ENCODE measurements around the gene KAZN. TPM values are rescaled to one million over a fixed set of nuclear protein-coding genes. Genes with fewer than 3 reads are reported as not detected.

KAZN gene
- total and polyA plus RNA-seq, 4 donors: 7.6 to 18.8 (median 11.2) TPM

DNA sequence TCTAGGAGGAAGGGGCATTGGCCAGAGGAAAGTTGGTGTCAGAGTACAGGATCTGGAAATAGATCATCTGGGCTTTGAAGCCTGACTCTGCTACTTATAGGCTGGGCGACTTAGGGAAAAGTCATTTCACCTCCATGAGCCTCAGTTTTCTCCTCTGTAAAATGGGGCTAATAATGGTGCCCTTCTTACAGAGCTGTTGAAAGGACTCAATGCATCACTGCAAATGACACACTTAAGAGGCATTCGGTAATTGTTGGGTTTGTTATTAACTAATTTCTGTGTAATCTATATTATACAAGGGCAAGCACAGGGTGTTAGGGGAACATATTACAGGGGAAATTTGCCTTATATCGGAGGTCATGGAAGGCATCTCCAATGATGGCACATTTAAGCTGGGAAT lies 96.1 kb downstream of the KAZN start:
- TF ChIP-seq, protein P1, sequence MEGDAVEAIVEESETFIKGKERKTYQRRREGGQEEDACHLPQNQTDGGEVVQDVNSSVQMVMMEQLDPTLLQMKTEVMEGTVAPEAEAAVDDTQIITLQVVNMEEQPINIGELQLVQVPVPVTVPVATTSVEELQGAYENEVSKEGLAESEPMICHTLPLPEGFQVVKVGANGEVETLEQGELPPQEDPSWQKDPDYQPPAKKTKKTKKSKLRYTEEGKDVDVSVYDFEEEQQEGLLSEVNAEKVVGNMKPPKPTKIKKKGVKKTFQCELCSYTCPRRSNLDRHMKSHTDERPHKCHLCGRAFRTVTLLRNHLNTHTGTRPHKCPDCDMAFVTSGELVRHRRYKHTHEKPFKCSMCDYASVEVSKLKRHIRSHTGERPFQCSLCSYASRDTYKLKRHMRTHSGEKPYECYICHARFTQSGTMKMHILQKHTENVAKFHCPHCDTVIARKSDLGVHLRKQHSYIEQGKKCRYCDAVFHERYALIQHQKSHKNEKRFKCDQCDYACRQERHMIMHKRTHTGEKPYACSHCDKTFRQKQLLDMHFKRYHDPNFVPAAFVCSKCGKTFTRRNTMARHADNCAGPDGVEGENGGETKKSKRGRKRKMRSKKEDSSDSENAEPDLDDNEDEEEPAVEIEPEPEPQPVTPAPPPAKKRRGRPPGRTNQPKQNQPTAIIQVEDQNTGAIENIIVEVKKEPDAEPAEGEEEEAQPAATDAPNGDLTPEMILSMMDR (IDR thresholded peaks at IDR 0.05; ENCODE audit: control extremely low read depth, extremely low read depth): no peak
- no peak overlapping the region for H3K4me3 ChIP-seq
- ATAC-seq (ENCODE audit: insufficient read depth, low FRiP score) (no peak), DNase-seq (no peak)
- H3K4me1 ChIP-seq (ENCODE audit: control insufficient read depth in 5 of 5, insufficient read depth in 5 of 5, low read length in 5 of 5): peaks cover 0 to 43% (median 24%) of the 10 kb centered on the region in 5 donors
- H3K27me3 ChIP-seq (ENCODE audit: control insufficient read depth in 3 of 3, insufficient read depth in 3 of 3, low read length in 2 of 3): no peaks in the 10 kb centered on the region
- H3K27ac ChIP-seq (ENCODE audit: low read depth in 1 of 2, low read length in 1 of 2): no peak overlapping the region
- no peaks in the 10 kb centered on the region for H3K9me3 ChIP-seq (ENCODE audit: control insufficient read depth in 4 of 4, insufficient read depth in 3 of 4, low read length in 3 of 4)
- H3K9ac ChIP-seq (ENCODE audit: insufficient read depth in 1 of 2, low read length in 2 of 2): no peak overlapping the region
- 88 to 92% methylated on average over 3 of the region's 3 CpGs for WGBS, 2 donors
- no peaks in the 10 kb centered on the region for H3K36me3 ChIP-seq (ENCODE audit: control insufficient read depth in 4 of 4, insufficient read depth in 4 of 4, low read length in 4 of 4)

DNA sequence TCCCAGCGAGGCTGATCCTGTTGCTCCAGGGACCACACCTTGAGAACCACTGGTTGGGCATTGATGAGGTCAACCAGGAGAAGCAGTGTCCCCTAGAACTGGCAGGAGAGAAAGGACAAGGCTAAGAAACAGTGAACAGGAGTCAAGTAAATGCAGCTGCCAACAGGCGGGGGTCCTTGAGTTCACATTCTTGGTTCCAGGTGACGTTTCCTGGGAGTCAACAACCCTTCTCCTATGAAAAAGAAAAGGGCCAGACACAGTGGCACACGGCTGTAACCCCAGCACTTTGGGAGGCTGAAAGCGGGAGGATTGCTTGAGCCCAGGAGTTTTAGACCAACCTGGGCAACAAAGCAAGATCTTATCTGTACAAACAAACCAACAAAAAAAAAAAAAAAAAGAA lies 98.3 kb downstream of the KAZN start:
- Histone ChIP-seq H3K27me3 (ENCODE audit: control insufficient read depth in 3 of 3, insufficient read depth in 3 of 3, low read length in 2 of 3) (no peaks in the 10 kb centered on the region), H3K4me1 (ENCODE audit: control insufficient read depth in 5 of 5, insufficient read depth in 5 of 5, low read length in 5 of 5) (peaks cover 0 to 55% (median 28%) of the 10 kb centered on the region in 5 donors), H3K4me3 (no peak overlapping the region), H3K27ac (ENCODE audit: low read depth in 1 of 2, low read length in 1 of 2) (no peak overlapping the region), H3K9ac (ENCODE audit: insufficient read depth in 1 of 2, low read length in 2 of 2) (no peak overlapping the region), H3K36me3 (ENCODE audit: control insufficient read depth in 4 of 4, insufficient read depth in 4 of 4, low read length in 4 of 4) (no peaks in the 10 kb centered on the region), H3K9me3 (ENCODE audit: control insufficient read depth in 4 of 4, insufficient read depth in 3 of 4, low read length in 3 of 4) (peaks cover 0 to 3% (median 0%) of the 10 kb centered on the region in 4 donors)
- DNase-seq: peak in 1 of 3 donors; percentile 52
- no peak for ATAC-seq (ENCODE audit: insufficient read depth, low FRiP score)
- WGBS, 2 donors: 73 to 88% methylated on average over 5 of the region's 5 CpGs
- TF ChIP-seq, protein P1 (IDR thresholded peaks at IDR 0.05; ENCODE audit: control extremely low read depth, extremely low read depth): no peak

DNA sequence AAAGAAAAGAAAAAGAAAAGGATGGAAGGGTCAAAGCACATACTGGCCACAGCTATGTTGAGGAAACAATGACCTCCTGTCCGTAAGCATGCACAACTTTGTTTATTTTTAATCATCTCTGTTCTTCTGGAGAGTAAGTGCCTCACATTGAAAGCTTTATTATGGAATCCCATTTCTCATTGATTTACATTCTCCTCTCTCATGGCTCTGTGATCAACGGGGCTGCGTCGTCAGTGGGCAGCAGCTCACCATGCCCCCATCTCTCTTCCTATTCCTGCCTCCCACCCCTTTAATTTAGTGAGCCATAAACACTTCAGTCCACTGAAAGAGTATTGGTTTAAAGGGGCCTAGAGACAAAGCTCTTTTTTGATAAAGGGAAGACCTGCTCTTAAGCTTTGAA lies 98.9 kb downstream of the KAZN start:
- Histone ChIP-seq H3K4me1 (ENCODE audit: control insufficient read depth in 5 of 5, insufficient read depth in 5 of 5, low read length in 5 of 5) (peaks cover 0 to 52% (median 24%) of the 10 kb centered on the region in 5 donors), H3K27ac (ENCODE audit: low read depth in 1 of 2, low read length in 1 of 2) (no peak overlapping the region), H3K9ac (ENCODE audit: insufficient read depth in 1 of 2, low read length in 2 of 2) (no peak overlapping the region), H3K27me3 (ENCODE audit: control insufficient read depth in 3 of 3, insufficient read depth in 3 of 3, low read length in 2 of 3) (no peaks in the 10 kb centered on the region), H3K4me3 (no peak overlapping the region), H3K9me3 (ENCODE audit: control insufficient read depth in 4 of 4, insufficient read depth in 3 of 4, low read length in 3 of 4) (peaks cover 0 to 3% (median 0%) of the 10 kb centered on the region in 4 donors), H3K36me3 (ENCODE audit: control insufficient read depth in 4 of 4, insufficient read depth in 4 of 4, low read length in 4 of 4) (no peaks in the 10 kb centered on the region)
- WGBS, 2 donors: 69 to 71% methylated on average over 4 of the region's 4 CpGs
- TF ChIP-seq, protein P1 (IDR thresholded peaks at IDR 0.05; ENCODE audit: control extremely low read depth, extremely low read depth): no peak
- ATAC-seq (ENCODE audit: insufficient read depth, low FRiP score): no peak
- DNase-seq: no peak

DNA sequence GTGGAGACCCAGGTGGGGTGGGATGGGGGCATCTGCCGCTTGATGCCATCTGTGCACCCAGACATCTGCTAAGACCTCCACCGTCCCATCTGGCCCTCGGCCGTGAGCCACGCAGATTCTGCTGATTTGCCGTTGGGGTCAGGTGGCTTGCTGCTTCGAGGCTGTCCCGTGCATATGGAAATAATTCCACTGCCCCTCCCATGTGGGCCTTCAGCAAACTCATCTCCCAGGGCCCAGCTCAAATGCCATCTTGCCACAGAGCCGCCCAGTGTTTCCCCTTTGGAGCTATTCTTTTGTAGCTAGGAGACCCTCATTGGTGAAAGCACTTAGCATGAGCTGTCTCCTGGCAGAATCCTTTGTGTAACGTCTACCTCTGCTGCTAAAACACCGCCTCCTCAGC lies 99.8 kb downstream of the KAZN start:
- no peak overlapping the region for H3K9ac ChIP-seq (ENCODE audit: insufficient read depth in 1 of 2, low read length in 2 of 2)
- no peak overlapping the region for H3K4me3 ChIP-seq
- H3K27ac ChIP-seq (ENCODE audit: low read depth in 1 of 2, low read length in 1 of 2): no peak overlapping the region
- peaks cover 0 to 3% (median 0%) of the 10 kb centered on the region in 4 donors for H3K9me3 ChIP-seq (ENCODE audit: control insufficient read depth in 4 of 4, insufficient read depth in 3 of 4, low read length in 3 of 4)
- TF ChIP-seq, protein P1 (IDR thresholded peaks at IDR 0.05; ENCODE audit: control extremely low read depth, extremely low read depth): no peak
- ATAC-seq (ENCODE audit: insufficient read depth, low FRiP score) (no peak), DNase-seq (no peak)
- WGBS, 2 donors: 83 to 91% methylated on average over 11 of the region's 11 CpGs
- H3K36me3 ChIP-seq (ENCODE audit: control insufficient read depth in 4 of 4, insufficient read depth in 4 of 4, low read length in 4 of 4): no peaks in the 10 kb centered on the region
- no peaks in the 10 kb centered on the region for H3K27me3 ChIP-seq (ENCODE audit: control insufficient read depth in 3 of 3, insufficient read depth in 3 of 3, low read length in 2 of 3)
- peaks cover 0 to 49% (median 16%) of the 10 kb centered on the region in 5 donors for H3K4me1 ChIP-seq (ENCODE audit: control insufficient read depth in 5 of 5, insufficient read depth in 5 of 5, low read length in 5 of 5)

All from lung (tissue), 12 donors.